ENCODE results near the gene CACNA2D3.

Gene CACNA2D3

GRCh38 chr3:54837964-54838363 lies 715.6 kb downstream of the CACNA2D3 start:
- H3K36me3 ChIP-seq (ENCODE audit: insufficient read depth, low read depth, low read length), result no peaks in the 10 kb centered on the region
- H3K4me1 ChIP-seq (ENCODE audit: insufficient read depth, low read length), result no peaks in the 10 kb centered on the region
- H3K27ac ChIP-seq (ENCODE audit: low read length), result no peak overlapping the region

GRCh38 chr3:54841471-54841870 lies 719.1 kb downstream of the CACNA2D3 start:
- no peak overlapping the region for H3K27ac ChIP-seq (ENCODE audit: low read length)
- H3K4me1 ChIP-seq (ENCODE audit: insufficient read depth, low read length), result no peaks in the 10 kb centered on the region
- H3K4me3 ChIP-seq (ENCODE audit: low read length), result no peak overlapping the region
- H3K27me3 ChIP-seq (ENCODE audit: insufficient read depth, low read length), result no peaks in the 10 kb centered on the region
- no peak overlapping the region for H3K9ac ChIP-seq (ENCODE audit: low read depth, low read length)
- H3K36me3 ChIP-seq (ENCODE audit: insufficient read depth, low read depth, low read length), result no peaks in the 10 kb centered on the region
- H3K9me3 ChIP-seq (ENCODE audit: insufficient read depth, low read depth, low read length), result no peaks in the 10 kb centered on the region

More at GRCh38 chr3:54837964-54838363, 715.6 kb downstream of the CACNA2D3 start:
- no peaks in the 10 kb centered on the region for H3K27me3 ChIP-seq (ENCODE audit: insufficient read depth, low read length)
- no peaks in the 10 kb centered on the region for H3K9me3 ChIP-seq (ENCODE audit: insufficient read depth, low read depth, low read length)
- H3K9ac ChIP-seq (ENCODE audit: low read depth, low read length), result no peak overlapping the region
- no peak overlapping the region for H3K4me3 ChIP-seq (ENCODE audit: low read length)

GRCh38 chr3:54843352-54843751 lies 721.0 kb downstream of the CACNA2D3 start:
- Histone ChIP-seq H3K4me1 (ENCODE audit: insufficient read depth, low read length) (no peaks in the 10 kb centered on the region), H3K9me3 (ENCODE audit: insufficient read depth, low read depth, low read length) (no peaks in the 10 kb centered on the region), H3K27me3 (ENCODE audit: insufficient read depth, low read length) (no peaks in the 10 kb centered on the region), H3K9ac (ENCODE audit: low read depth, low read length) (no peak overlapping the region), H3K27ac (ENCODE audit: low read length) (no peak overlapping the region), H3K36me3 (ENCODE audit: insufficient read depth, low read depth, low read length) (no peaks in the 10 kb centered on the region), H3K4me3 (ENCODE audit: low read length) (no peak overlapping the region)

- no peaks in the 10 kb centered on the region for H3K4me1 ChIP-seq (ENCODE audit: insufficient read depth, low read length)
- no peak overlapping the region for H3K27ac ChIP-seq (ENCODE audit: low read length)
- no peaks in the 10 kb centered on the region for H3K27me3 ChIP-seq (ENCODE audit: insufficient read depth, low read length)
Observed at GRCh38 chr3:54844211-54844610, 721.9 kb downstream of the CACNA2D3 start.

GRCh38 chr3:54845011-54845410 lies 722.7 kb downstream of the CACNA2D3 start:
- Histone ChIP-seq H3K4me3 (ENCODE audit: low read length) (no peak overlapping the region), H3K9me3 (ENCODE audit: insufficient read depth, low read depth, low read length) (no peaks in the 10 kb centered on the region), H3K27me3 (ENCODE audit: insufficient read depth, low read length) (no peaks in the 10 kb centered on the region), H3K9ac (ENCODE audit: low read depth, low read length) (no peak overlapping the region), H3K36me3 (ENCODE audit: insufficient read depth, low read depth, low read length) (no peaks in the 10 kb centered on the region), H3K4me1 (ENCODE audit: insufficient read depth, low read length) (no peaks in the 10 kb centered on the region), H3K27ac (ENCODE audit: low read length) (no peak overlapping the region)

More at GRCh38 chr3:54844211-54844610, 721.9 kb downstream of the CACNA2D3 start:
- H3K4me3 ChIP-seq (ENCODE audit: low read length), result no peak overlapping the region
- H3K9me3 ChIP-seq (ENCODE audit: insufficient read depth, low read depth, low read length), result no peaks in the 10 kb centered on the region
- no peak overlapping the region for H3K9ac ChIP-seq (ENCODE audit: low read depth, low read length)
- no peaks in the 10 kb centered on the region for H3K36me3 ChIP-seq (ENCODE audit: insufficient read depth, low read depth, low read length)

GRCh38 chr3:54845551-54845950 lies 723.2 kb downstream of the CACNA2D3 start:
- Histone ChIP-seq H3K4me1 (ENCODE audit: insufficient read depth, low read length) (no peaks in the 10 kb centered on the region), H3K27me3 (ENCODE audit: insufficient read depth, low read length) (no peaks in the 10 kb centered on the region), H3K9ac (ENCODE audit: low read depth, low read length) (no peak overlapping the region), H3K36me3 (ENCODE audit: insufficient read depth, low read depth, low read length) (no peaks in the 10 kb centered on the region), H3K4me3 (ENCODE audit: low read length) (no peak overlapping the region), H3K27ac (ENCODE audit: low read length) (no peak overlapping the region), H3K9me3 (ENCODE audit: insufficient read depth, low read depth, low read length) (no peaks in the 10 kb centered on the region)

- Histone ChIP-seq H3K27me3 (ENCODE audit: insufficient read depth, low read length) (no peaks in the 10 kb centered on the region), H3K9ac (ENCODE audit: low read depth, low read length) (no peak overlapping the region), H3K27ac (ENCODE audit: low read length) (no peak overlapping the region), H3K9me3 (ENCODE audit: insufficient read depth, low read depth, low read length) (no peaks in the 10 kb centered on the region), H3K4me3 (ENCODE audit: low read length) (no peak overlapping the region), H3K4me1 (ENCODE audit: insufficient read depth, low read length) (no peaks in the 10 kb centered on the region), H3K36me3 (ENCODE audit: insufficient read depth, low read depth, low read length) (no peaks in the 10 kb centered on the region)
Observed at GRCh38 chr3:54846119-54846518, 723.8 kb downstream of the CACNA2D3 start.

- H3K27ac ChIP-seq (ENCODE audit: low read length), result no peak overlapping the region
- no peaks in the 10 kb centered on the region for H3K36me3 ChIP-seq (ENCODE audit: insufficient read depth, low read depth, low read length)
- no peak overlapping the region for H3K4me3 ChIP-seq (ENCODE audit: low read length)
- H3K27me3 ChIP-seq (ENCODE audit: insufficient read depth, low read length), result no peaks in the 10 kb centered on the region
- no peaks in the 10 kb centered on the region for H3K9me3 ChIP-seq (ENCODE audit: insufficient read depth, low read depth, low read length)
- no peaks in the 10 kb centered on the region for H3K4me1 ChIP-seq (ENCODE audit: insufficient read depth, low read length)
- no peak overlapping the region for H3K9ac ChIP-seq (ENCODE audit: low read depth, low read length)
Observed at GRCh38 chr3:54847361-54847760, 725.0 kb downstream of the CACNA2D3 start.

- H3K4me1 ChIP-seq (ENCODE audit: insufficient read depth, low read length), result no peaks in the 10 kb centered on the region
- no peaks in the 10 kb centered on the region for H3K9me3 ChIP-seq (ENCODE audit: insufficient read depth, low read depth, low read length)
- no peaks in the 10 kb centered on the region for H3K36me3 ChIP-seq (ENCODE audit: insufficient read depth, low read depth, low read length)
- H3K4me3 ChIP-seq (ENCODE audit: low read length), result no peak overlapping the region
- no peak overlapping the region for H3K9ac ChIP-seq (ENCODE audit: low read depth, low read length)
- H3K27me3 ChIP-seq (ENCODE audit: insufficient read depth, low read length), result no peaks in the 10 kb centered on the region
- H3K27ac ChIP-seq (ENCODE audit: low read length), result no peak overlapping the region
Observed at GRCh38 chr3:54849360-54849759, 727.0 kb downstream of the CACNA2D3 start.

GRCh38 chr3:54850484-54851018 lies 728.2 kb downstream of the CACNA2D3 start:
- Histone ChIP-seq H3K4me1 (ENCODE audit: insufficient read depth, low read length) (no peaks in the 10 kb centered on the region), H3K27me3 (ENCODE audit: insufficient read depth, low read length) (no peaks in the 10 kb centered on the region), H3K36me3 (ENCODE audit: insufficient read depth, low read depth, low read length) (no peaks in the 10 kb centered on the region), H3K4me3 (ENCODE audit: low read length) (no peak overlapping the region), H3K9ac (ENCODE audit: low read depth, low read length) (no peak overlapping the region), H3K9me3 (ENCODE audit: insufficient read depth, low read depth, low read length) (no peaks in the 10 kb centered on the region), H3K27ac (ENCODE audit: low read length) (no peak overlapping the region)

- peaks cover 14% of the 10 kb centered on the region; the same call in 1 of the 2 replicates for H3K4me1 ChIP-seq (ENCODE audit: insufficient read depth, low read length)
- H3K36me3 ChIP-seq (ENCODE audit: insufficient read depth, low read depth, low read length), result no peaks in the 10 kb centered on the region
- no peak overlapping the region for H3K27ac ChIP-seq (ENCODE audit: low read length)
- H3K9me3 ChIP-seq (ENCODE audit: insufficient read depth, low read depth, low read length), result no peaks in the 10 kb centered on the region
- no peak overlapping the region for H3K9ac ChIP-seq (ENCODE audit: low read depth, low read length)
- H3K27me3 ChIP-seq (ENCODE audit: insufficient read depth, low read length), result no peaks in the 10 kb centered on the region
- no peak overlapping the region for H3K4me3 ChIP-seq (ENCODE audit: low read length)
Observed at GRCh38 chr3:54853573-54854404, 731.4 kb downstream of the CACNA2D3 start.

- no peak overlapping the region for H3K27ac ChIP-seq (ENCODE audit: low read length)
- no peak overlapping the region for H3K4me3 ChIP-seq (ENCODE audit: low read length)
- H3K36me3 ChIP-seq (ENCODE audit: insufficient read depth, low read depth, low read length), result no peaks in the 10 kb centered on the region
- H3K27me3 ChIP-seq (ENCODE audit: insufficient read depth, low read length), result no peaks in the 10 kb centered on the region
- H3K9ac ChIP-seq (ENCODE audit: low read depth, low read length), result no peak overlapping the region
- no peaks in the 10 kb centered on the region for H3K9me3 ChIP-seq (ENCODE audit: insufficient read depth, low read depth, low read length)
- peaks cover 14% of the 10 kb centered on the region; the same call in 1 of the 2 replicates for H3K4me1 ChIP-seq (ENCODE audit: insufficient read depth, low read length)
Observed at GRCh38 chr3:54856271-54856670, 733.9 kb downstream of the CACNA2D3 start.

All from iPS-20b (cell line).